GM19452 (cell line): ENCODE results near the gene C17orf58.
"Not testable (repeated sequence)": the region's sequence is repeated elsewhere in the genome, so short reads cannot be mapped to it uniquely, and the experiment has no call there.

ENCODE experiments used
- ATAC-seq: cut with Tn5 transposase; IDR thresholded peaks from one replicate; pipeline ENCODE4 v1.9.1; 2021; ENCODE audit not compliant: unreplicated experiment

C17orf58 gene

DNA sequence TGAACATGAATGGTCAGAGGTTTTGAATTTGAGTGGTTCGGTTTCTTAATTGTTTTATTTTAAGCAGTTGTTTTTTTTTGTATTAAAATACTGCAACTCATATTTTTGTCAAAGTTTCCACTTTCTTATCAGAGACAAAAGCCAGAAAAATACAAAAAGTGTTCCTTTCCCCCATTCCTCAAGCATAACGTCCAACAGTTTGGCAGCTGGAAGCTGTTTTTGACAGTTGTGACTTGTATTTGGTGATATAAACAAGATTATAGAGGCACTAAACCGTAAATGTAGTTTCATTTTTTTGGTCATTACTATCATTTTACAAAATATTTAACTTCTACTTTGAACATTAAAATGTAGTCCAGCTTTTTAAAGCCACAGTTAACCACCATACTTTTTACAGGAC is 36.0 kb downstream of the C17orf58 start:
- not testable (repeated sequence) for ATAC-seq

- ATAC-seq = no peak
These were observed 36.8 kb downstream of the C17orf58 start for GRCh38 chr17:67959510-67959909.

DNA sequence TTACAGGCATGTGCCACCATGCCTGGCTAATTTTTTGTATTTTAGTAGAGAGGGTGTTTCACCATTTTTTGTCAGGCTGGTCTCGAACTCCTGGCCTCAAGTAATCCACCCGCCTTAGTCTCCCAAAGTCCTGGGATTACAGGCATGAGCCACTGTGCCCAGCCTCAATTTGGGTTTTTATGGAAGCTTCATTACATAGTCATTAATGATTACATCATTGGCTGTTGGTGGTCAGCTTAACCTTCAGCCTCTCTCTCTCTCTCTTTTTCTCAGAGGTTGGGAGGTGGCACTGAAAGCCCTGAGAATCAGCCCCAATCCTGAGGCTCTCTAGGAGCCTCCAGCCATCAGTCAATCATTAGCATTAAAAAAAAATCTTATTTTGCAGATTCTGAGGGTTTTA is 45.3 kb downstream of the C17orf58 start:
- ATAC-seq = no peak

DNA sequence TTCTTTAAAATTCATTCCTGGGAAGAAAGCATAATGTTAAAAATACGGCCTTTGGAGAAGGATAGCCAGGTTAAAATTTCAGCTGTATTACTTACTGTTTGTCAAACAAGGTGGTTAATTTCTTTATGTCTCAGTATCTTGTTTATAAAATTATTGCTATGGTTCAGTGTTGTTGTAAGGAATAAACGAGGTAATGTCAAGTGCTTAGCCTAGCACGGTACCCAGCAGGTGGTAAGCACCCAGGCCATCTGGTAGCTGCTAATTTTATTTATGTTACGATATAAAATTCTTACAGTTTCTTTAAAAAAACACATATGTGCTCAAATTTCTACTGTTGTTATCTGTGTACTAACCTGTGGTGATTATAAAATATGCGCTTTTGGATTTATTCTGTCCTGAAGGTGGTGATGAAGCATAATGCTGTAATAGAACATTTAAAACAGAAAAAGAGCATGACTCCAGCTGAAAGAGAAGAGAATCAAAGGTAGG is 48.9 kb downstream of the C17orf58 start:
- no peak for ATAC-seq

DNA sequence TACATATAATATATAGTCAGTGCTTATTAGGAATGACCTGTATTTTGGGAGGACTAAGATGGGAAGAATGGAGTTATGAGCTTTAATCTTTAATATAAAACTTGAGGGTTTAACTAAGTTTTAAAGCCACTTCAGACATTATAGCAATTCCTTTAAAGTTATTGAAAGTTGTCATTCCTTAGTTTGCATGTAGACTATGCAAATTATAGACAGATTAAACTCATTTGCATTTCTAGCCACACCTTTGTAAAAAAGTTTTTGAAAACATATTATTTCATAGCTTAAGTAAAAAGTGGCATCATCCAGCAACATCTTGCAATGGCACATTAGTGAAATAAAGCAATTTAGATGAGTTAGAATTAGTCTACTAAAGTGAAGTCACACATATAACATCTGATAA is 49.8 kb downstream of the C17orf58 start:
- no peak for ATAC-seq

DNA sequence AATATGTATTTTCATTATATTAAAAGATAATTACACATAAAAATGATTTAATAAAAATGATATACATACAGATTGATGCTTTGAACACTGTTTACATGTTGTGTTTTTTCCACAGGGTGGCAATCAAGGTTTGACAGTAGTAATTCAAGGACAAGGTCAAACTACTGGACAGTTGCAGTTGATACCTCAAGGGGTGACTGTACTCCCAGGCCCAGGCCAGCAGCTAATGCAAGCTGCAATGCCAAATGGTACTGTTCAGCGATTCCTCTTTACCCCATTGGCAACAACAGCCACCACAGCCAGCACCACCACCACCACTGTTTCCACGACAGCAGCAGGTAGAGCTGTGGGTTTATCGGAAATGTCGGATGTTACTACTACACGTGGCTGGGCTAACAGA is 52.2 kb downstream of the C17orf58 start:
- no peak for ATAC-seq

GRCh38 chr17:67942810-67943209 is 53.5 kb downstream of the C17orf58 start:
- ATAC-seq = no peak
